ENCODE data around the gene CREBRF.

DNA sequence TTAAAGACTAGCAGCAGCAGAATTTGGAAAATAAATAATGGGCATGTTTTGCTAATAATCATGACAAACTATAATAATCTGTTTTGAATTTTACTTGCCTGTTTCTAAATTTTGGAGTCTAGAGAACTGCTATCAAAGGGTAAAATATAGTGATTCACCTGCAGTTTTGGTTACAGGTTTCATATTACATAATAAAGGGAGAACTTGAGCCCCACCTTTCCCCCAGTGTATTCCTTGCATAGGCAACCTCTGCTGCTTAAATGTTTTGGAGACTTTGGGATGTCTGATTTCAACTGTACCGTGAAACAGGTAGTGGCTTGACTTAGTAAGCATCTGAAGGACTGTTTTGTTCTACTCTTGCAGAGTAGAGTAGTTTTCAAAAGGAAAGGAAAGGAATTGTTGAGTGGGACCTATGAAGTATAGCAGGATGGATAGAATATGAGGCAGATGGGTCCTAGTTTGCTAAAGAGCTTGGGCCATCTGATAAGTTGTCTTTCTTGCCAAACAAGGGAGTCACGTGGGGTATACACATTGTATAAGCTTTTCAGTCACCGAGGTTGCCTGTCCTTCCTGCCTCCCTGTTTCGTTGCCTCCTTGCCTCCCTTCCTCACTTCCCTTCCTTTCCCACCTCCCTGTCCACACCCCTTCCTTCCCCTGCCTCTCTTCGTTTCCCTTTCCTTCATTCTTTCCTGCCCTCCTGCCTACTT is 19.1 kb downstream of the CREBRF start:
- TF ChIP-seq, protein P1, sequence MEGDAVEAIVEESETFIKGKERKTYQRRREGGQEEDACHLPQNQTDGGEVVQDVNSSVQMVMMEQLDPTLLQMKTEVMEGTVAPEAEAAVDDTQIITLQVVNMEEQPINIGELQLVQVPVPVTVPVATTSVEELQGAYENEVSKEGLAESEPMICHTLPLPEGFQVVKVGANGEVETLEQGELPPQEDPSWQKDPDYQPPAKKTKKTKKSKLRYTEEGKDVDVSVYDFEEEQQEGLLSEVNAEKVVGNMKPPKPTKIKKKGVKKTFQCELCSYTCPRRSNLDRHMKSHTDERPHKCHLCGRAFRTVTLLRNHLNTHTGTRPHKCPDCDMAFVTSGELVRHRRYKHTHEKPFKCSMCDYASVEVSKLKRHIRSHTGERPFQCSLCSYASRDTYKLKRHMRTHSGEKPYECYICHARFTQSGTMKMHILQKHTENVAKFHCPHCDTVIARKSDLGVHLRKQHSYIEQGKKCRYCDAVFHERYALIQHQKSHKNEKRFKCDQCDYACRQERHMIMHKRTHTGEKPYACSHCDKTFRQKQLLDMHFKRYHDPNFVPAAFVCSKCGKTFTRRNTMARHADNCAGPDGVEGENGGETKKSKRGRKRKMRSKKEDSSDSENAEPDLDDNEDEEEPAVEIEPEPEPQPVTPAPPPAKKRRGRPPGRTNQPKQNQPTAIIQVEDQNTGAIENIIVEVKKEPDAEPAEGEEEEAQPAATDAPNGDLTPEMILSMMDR (IDR thresholded peaks at IDR 0.05), result no peak
- TF ChIP-seq POLR2AphosphoS5 (IDR thresholded peaks at IDR 0.05; ENCODE audit: insufficient read depth in 1 of 2, low read depth in 1 of 2) (no peak), POLR2A (IDR thresholded peaks at IDR 0.05) (no peak)

Measured in vagina (tissue), 2 donors.